ENCODE results near the gene EXOC4. TPM values are rescaled to one million over a fixed set of nuclear protein-coding genes. Genes with fewer than 3 reads are reported as not detected.

The EXOC4 gene
- total and polyA plus RNA-seq, 2 donors from 2014 or later, result 22.8 to 78.7 TPM

GRCh38 chr7:133590795-133591194, 337.9 kb downstream of the EXOC4 start:
- DNase-seq (no peak), FAIRE-seq (no peak)
- H3K9me3 ChIP-seq (ENCODE audit: control insufficient read depth in 2 of 3, insufficient read depth in 1 of 3, low read length in 3 of 3), result no peaks in the 10 kb centered on the region
- H3K27ac ChIP-seq (ENCODE audit: low read depth in 2 of 2, low read length in 2 of 2), result no peak overlapping the region
- H3K4me1 ChIP-seq (ENCODE audit: control insufficient read depth in 2 of 3, insufficient read depth in 2 of 3, low read depth in 1 of 3, low read length in 3 of 3), result no peaks in the 10 kb centered on the region
- intact Hi-C loops (cut with DNase I), result no loop called here
- no peaks in the 10 kb centered on the region for H3K36me3 ChIP-seq (ENCODE audit: control insufficient read depth in 2 of 3, insufficient read depth in 3 of 3, low read length in 3 of 3)
- TF ChIP-seq CTCF (IDR thresholded peaks at IDR 0.05; ENCODE audit: borderline replicate concordance, extremely low read depth, insufficient read depth), result no peak
- no peak overlapping the region for H3K9ac ChIP-seq (ENCODE audit: low read length in 3 of 3)
- H3K4me3 ChIP-seq (ENCODE audit: low read length in 3 of 3), result no peak overlapping the region
- no peaks in the 10 kb centered on the region for H3K27me3 ChIP-seq (ENCODE audit: control insufficient read depth, insufficient read depth, low read length)

GRCh38 chr7:133591704-133592340, 338.9 kb downstream of the EXOC4 start:
- no peak overlapping the region for H3K9ac ChIP-seq (ENCODE audit: low read length in 3 of 3)
- intact Hi-C loops (cut with DNase I), result no loop called here
- H3K27ac ChIP-seq (ENCODE audit: low read depth in 2 of 2, low read length in 2 of 2), result no peak overlapping the region
- DNase-seq (peak in 2 of 5 donors; percentile 14 to 20), FAIRE-seq (no peak)
- H3K4me3 ChIP-seq (ENCODE audit: low read length in 3 of 3), result peak overlapping the region in 1 of 3 donors; percentile 18
- TF ChIP-seq CTCF (IDR thresholded peaks at IDR 0.05; ENCODE audit: borderline replicate concordance, extremely low read depth, insufficient read depth), result no peak
- H3K9me3 ChIP-seq (ENCODE audit: control insufficient read depth in 2 of 3, insufficient read depth in 1 of 3, low read length in 3 of 3), result no peaks in the 10 kb centered on the region
- no peaks in the 10 kb centered on the region for H3K4me1 ChIP-seq (ENCODE audit: control insufficient read depth in 2 of 3, insufficient read depth in 2 of 3, low read depth in 1 of 3, low read length in 3 of 3)
- no peaks in the 10 kb centered on the region for H3K27me3 ChIP-seq (ENCODE audit: control insufficient read depth, insufficient read depth, low read length)
- H3K36me3 ChIP-seq (ENCODE audit: control insufficient read depth in 2 of 3, insufficient read depth in 3 of 3, low read length in 3 of 3), result no peaks in the 10 kb centered on the region

GRCh38 chr7:133593561-133593960, 340.7 kb downstream of the EXOC4 start:
- Histone ChIP-seq H3K36me3 (ENCODE audit: control insufficient read depth in 2 of 3, insufficient read depth in 3 of 3, low read length in 3 of 3) (no peaks in the 10 kb centered on the region), H3K9ac (ENCODE audit: low read length in 3 of 3) (no peak overlapping the region), H3K27me3 (ENCODE audit: control insufficient read depth, insufficient read depth, low read length) (no peaks in the 10 kb centered on the region), H3K9me3 (ENCODE audit: control insufficient read depth in 2 of 3, insufficient read depth in 1 of 3, low read length in 3 of 3) (no peaks in the 10 kb centered on the region), H3K4me3 (ENCODE audit: low read length in 3 of 3) (no peak overlapping the region), H3K27ac (ENCODE audit: low read depth in 2 of 2, low read length in 2 of 2) (no peak overlapping the region), H3K4me1 (ENCODE audit: control insufficient read depth in 2 of 3, insufficient read depth in 2 of 3, low read depth in 1 of 3, low read length in 3 of 3) (no peaks in the 10 kb centered on the region)
- intact Hi-C loops (cut with DNase I), result no loop called here
- no peak for TF ChIP-seq CTCF (IDR thresholded peaks at IDR 0.05; ENCODE audit: borderline replicate concordance, extremely low read depth, insufficient read depth)
- DNase-seq, result no peak
- FAIRE-seq, result no peak

- no peak overlapping the region for H3K9ac ChIP-seq (ENCODE audit: low read length in 3 of 3)
- TF ChIP-seq CTCF (IDR thresholded peaks at IDR 0.05; ENCODE audit: borderline replicate concordance, extremely low read depth, insufficient read depth), result no peak
- no peaks in the 10 kb centered on the region for H3K4me1 ChIP-seq (ENCODE audit: control insufficient read depth in 2 of 3, insufficient read depth in 2 of 3, low read depth in 1 of 3, low read length in 3 of 3)
- H3K36me3 ChIP-seq (ENCODE audit: control insufficient read depth in 2 of 3, insufficient read depth in 3 of 3, low read length in 3 of 3), result no peaks in the 10 kb centered on the region
- intact Hi-C loops (cut with DNase I), result no loop called here
- H3K4me3 ChIP-seq (ENCODE audit: low read length in 3 of 3), result no peak overlapping the region
- H3K27ac ChIP-seq (ENCODE audit: low read depth in 2 of 2, low read length in 2 of 2), result no peak overlapping the region
- no peak for FAIRE-seq
- DNase-seq, result no peak
- H3K27me3 ChIP-seq (ENCODE audit: control insufficient read depth, insufficient read depth, low read length), result no peaks in the 10 kb centered on the region
- H3K9me3 ChIP-seq (ENCODE audit: control insufficient read depth in 2 of 3, insufficient read depth in 1 of 3, low read length in 3 of 3), result no peaks in the 10 kb centered on the region
Observed at GRCh38 chr7:133601617-133602016, 348.7 kb downstream of the EXOC4 start.

Data from kidney (tissue), 14 donors.